Panc1 (cell line): ENCODE measurements around the gene PTGR3. TPM values are rescaled to one million over a fixed set of nuclear protein-coding genes. Genes with fewer than 3 reads are reported as not detected.

Experiments used
- ATAC-seq: fragments of 200-7000 bp; cut with Tn5 transposase; 2 replicates; pipeline ENCODE4 v1.9.1; 2020; ENCODE audit warnings: mild to moderate bottlenecking, moderate library complexity
- BruUV-seq: library from RNA; stranded (reverse); fragments of 400-500 nt; replicated peaks from 2 replicates; lab custom pipeline; 2021; lab: Mats Ljungman, UMichigan
- CTCF ChIA-PET: fragments of 300-600 bp; sonication (Branson Sonifier 250); formaldehyde crosslinking; loops from one replicate; lab custom pipeline; 2022; ENCODE audit warnings: antibody characterized with exemption; lab: Charles Lee
- POLR2A ChIA-PET: fragments of 300-600 bp; sonication (Branson Sonifier 250); formaldehyde crosslinking; loops from one replicate; lab custom pipeline; 2022; ENCODE audit warnings: antibody characterized with exemption; lab: Charles Lee
- DNase-seq: peaks from one replicate; pipeline ENCODE4 v3.0.0-alpha.2; 2010; ENCODE audit warnings: low read depth, low spot score
- H3K27ac ChIP-seq: 2 replicates; pipeline ENCODE4 v1.5.1; 2011; ENCODE audit warnings: mild to moderate bottlenecking, low read length, inconsistent platforms
- H3K27me3 ChIP-seq: fragments of 200-500 bp; sonication (Bioruptor generic); 2 replicates; pipeline ENCODE4 v1.6.0; 2014; ENCODE audit warnings: low read length, inconsistent platforms; ENCODE audit not compliant: control insufficient read depth, insufficient read depth
- H3K36me3 ChIP-seq: fragments of 200-500 bp; sonication (Bioruptor generic); 2 replicates; pipeline ENCODE4 v1.5.1; 2014; ENCODE audit warnings: inconsistent platforms, mild to moderate bottlenecking, low read length, moderate library complexity; ENCODE audit not compliant: control insufficient read depth, insufficient read depth
- H3K4me1 ChIP-seq: 2 replicates; pipeline ENCODE4 v1.5.1; 2011; ENCODE audit warnings: inconsistent platforms, mild to moderate bottlenecking, low read length, moderate library complexity; ENCODE audit not compliant: control insufficient read depth, insufficient read depth
- H3K4me3 ChIP-seq, 2 experiments: 2 replicates each; pipeline ENCODE4 v1.5.1; 2011 to 2012; ENCODE audit warnings: low read depth in 2 of 2, low read length in 2 of 2, mild to moderate bottlenecking in 2 of 2, inconsistent platforms in 1 of 2, moderate library complexity in 1 of 2
- H3K9me3 ChIP-seq: fragments of 200-500 bp; sonication (Bioruptor generic); 2 replicates; pipeline ENCODE4 v1.5.1; 2014; ENCODE audit warnings: low read depth, mild to moderate bottlenecking, inconsistent platforms, low read length, moderate library complexity; ENCODE audit not compliant: control insufficient read depth, insufficient read depth
- POLR2AphosphoS5 ChIP-seq: IDR thresholded peaks from 2 replicates; pipeline ENCODE4 v1.6.1; 2012; ENCODE audit warnings: mild to moderate bottlenecking, low read depth, low read length, moderate library complexity
- SIN3A ChIP-seq: IDR thresholded peaks from 2 replicates; pipeline ENCODE4 v1.6.1; 2012; ENCODE audit warnings: low read depth, mild to moderate bottlenecking, low read length, moderate library complexity, borderline replicate concordance; ENCODE audit not compliant: insufficient read depth
- TCF7L2 ChIP-seq: IDR thresholded peaks from 2 replicates; pipeline ENCODE4 v1.6.1; 2011; ENCODE audit warnings: mild to moderate bottlenecking, low read depth, low read length, inconsistent platforms
- in situ Hi-C: cut with HindIII; loops from 2 replicates; pipeline ENCODE4 v1.10.0; 2016; ENCODE audit warnings: low sequenced_read_pairs, low pct_unique_long_range_greater_than_20kb
- intact Hi-C: fragments of 100-400 bp; cut with micrococcal nuclease; formaldehyde crosslinking; loops from one replicate; pipeline ENCODE4 v1.10.0; 2022; ENCODE audit not compliant: unreplicated experiment
- total RNA-seq: library from RNA; stranded (reverse); gene quantifications from one replicate; pipeline ENCODE4 v1.2.1, GENCODE V29; 2021; ENCODE audit not compliant: unreplicated experiment
- TF ChIP-seq, protein P1 (sequence below), 2 experiments: IDR thresholded peaks; 2 replicates each; pipeline ENCODE4 v1.6.1; 2011 to 2012; ENCODE audit warnings: low read depth in 2 of 2, control low read depth in 1 of 2, low read length in 1 of 2, mild to moderate bottlenecking in 1 of 2, moderate library complexity in 1 of 2; ENCODE audit not compliant: insufficient read depth in 1 of 2
- TF ChIP-seq, protein P2 (sequence below): fragments of 450-650 bp; IDR thresholded peaks from 2 replicates; pipeline ENCODE4 v1.5.1; 2017; ENCODE audit warnings: mild to moderate bottlenecking

Gene PTGR3
- total RNA-seq, 1 experiment from 2014 or later, result 45.0 TPM

DNA sequence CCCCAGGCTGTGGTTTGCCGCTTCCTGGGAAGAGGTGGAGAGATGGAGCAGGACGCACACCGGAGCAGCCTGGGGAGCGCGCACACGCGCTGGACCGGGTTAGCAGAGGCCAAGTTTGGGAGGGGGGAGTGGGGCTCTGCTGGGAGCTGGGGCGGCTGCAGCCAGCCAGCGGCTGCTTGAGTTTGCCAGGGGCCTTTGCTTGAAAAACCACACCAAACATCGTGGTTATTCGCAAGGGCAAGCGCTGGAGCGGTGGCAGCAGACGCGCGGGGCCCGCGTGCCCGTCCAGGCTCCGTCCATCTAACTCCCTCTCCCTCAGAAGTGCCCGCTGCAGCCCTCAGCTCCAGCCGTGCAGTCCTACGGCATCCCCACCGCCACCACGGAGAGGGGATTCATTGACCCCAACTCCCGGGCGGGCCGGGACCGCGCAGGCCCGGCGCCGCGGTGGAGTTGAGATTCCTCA is 4.6 kb downstream of the PTGR3 start:
- intact Hi-C loops (no loop called here), in situ Hi-C loops (no loop called here)
- ChIA-PET CTCF (no interaction called here), POLR2A (no interaction called here)
- DNase-seq (no peak), ATAC-seq (no peak)
- H3K27ac ChIP-seq, result no peak overlapping the region
- H3K4me3 ChIP-seq, result no peak overlapping the region
- TF ChIP-seq, protein P1, sequence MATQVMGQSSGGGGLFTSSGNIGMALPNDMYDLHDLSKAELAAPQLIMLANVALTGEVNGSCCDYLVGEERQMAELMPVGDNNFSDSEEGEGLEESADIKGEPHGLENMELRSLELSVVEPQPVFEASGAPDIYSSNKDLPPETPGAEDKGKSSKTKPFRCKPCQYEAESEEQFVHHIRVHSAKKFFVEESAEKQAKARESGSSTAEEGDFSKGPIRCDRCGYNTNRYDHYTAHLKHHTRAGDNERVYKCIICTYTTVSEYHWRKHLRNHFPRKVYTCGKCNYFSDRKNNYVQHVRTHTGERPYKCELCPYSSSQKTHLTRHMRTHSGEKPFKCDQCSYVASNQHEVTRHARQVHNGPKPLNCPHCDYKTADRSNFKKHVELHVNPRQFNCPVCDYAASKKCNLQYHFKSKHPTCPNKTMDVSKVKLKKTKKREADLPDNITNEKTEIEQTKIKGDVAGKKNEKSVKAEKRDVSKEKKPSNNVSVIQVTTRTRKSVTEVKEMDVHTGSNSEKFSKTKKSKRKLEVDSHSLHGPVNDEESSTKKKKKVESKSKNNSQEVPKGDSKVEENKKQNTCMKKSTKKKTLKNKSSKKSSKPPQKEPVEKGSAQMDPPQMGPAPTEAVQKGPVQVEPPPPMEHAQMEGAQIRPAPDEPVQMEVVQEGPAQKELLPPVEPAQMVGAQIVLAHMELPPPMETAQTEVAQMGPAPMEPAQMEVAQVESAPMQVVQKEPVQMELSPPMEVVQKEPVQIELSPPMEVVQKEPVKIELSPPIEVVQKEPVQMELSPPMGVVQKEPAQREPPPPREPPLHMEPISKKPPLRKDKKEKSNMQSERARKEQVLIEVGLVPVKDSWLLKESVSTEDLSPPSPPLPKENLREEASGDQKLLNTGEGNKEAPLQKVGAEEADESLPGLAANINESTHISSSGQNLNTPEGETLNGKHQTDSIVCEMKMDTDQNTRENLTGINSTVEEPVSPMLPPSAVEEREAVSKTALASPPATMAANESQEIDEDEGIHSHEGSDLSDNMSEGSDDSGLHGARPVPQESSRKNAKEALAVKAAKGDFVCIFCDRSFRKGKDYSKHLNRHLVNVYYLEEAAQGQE (IDR thresholded peaks at IDR 0.05; ENCODE audit: insufficient read depth in 1 of 2, low read depth in 2 of 2, low read length in 1 of 2), result no peak
- no peak for TF ChIP-seq POLR2AphosphoS5
- TF ChIP-seq SIN3A, result no peak
- no peak for TF ChIP-seq TCF7L2
- TF ChIP-seq, protein P2, sequence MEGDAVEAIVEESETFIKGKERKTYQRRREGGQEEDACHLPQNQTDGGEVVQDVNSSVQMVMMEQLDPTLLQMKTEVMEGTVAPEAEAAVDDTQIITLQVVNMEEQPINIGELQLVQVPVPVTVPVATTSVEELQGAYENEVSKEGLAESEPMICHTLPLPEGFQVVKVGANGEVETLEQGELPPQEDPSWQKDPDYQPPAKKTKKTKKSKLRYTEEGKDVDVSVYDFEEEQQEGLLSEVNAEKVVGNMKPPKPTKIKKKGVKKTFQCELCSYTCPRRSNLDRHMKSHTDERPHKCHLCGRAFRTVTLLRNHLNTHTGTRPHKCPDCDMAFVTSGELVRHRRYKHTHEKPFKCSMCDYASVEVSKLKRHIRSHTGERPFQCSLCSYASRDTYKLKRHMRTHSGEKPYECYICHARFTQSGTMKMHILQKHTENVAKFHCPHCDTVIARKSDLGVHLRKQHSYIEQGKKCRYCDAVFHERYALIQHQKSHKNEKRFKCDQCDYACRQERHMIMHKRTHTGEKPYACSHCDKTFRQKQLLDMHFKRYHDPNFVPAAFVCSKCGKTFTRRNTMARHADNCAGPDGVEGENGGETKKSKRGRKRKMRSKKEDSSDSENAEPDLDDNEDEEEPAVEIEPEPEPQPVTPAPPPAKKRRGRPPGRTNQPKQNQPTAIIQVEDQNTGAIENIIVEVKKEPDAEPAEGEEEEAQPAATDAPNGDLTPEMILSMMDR, result no peak
- H3K36me3 ChIP-seq, result peaks cover 3% of the 10 kb centered on the region; the same call in 1 of the 2 replicates
- no peaks in the 10 kb centered on the region for H3K27me3 ChIP-seq
- H3K4me1 ChIP-seq, result peaks cover 35% of the 10 kb centered on the region
- no TSS peak for BruUV-seq
- no peaks in the 10 kb centered on the region for H3K9me3 ChIP-seq

- DNase-seq (no peak), ATAC-seq (no peak)
- in situ Hi-C loops (no loop called here), intact Hi-C loops (no loop called here)
- Histone ChIP-seq H3K4me3 (no peak overlapping the region), H3K9me3 (no peaks in the 10 kb centered on the region), H3K4me1 (peaks cover 35% of the 10 kb centered on the region), H3K36me3 (peaks cover 3% of the 10 kb centered on the region; the same call in 1 of the 2 replicates), H3K27ac (no peak overlapping the region; the same call in 1 of the 2 replicates), H3K27me3 (no peaks in the 10 kb centered on the region)
- POLR2A ChIA-PET, result interaction anchor here (0.6 kb wide), 1 partner anchor 21 kb away, joined by 3 read pairs; no protein-coding TSS in a partner anchor
- BruUV-seq, result no TSS peak
- CTCF ChIA-PET, result no interaction called here
- TF ChIP-seq SIN3A, result 0 out of 2 replicates have a peak, but pooled peaks have one; percentile 30
- TF ChIP-seq, protein P2, result no peak
Measured at GRCh38 chr18:75203416-75204268, 5.3 kb downstream of the PTGR3 start.
